COR-L47 (cell line): ENCODE measurements around the gene TMEM72.

Experiments used
- DNase-seq: peaks from one replicate; lab custom pipeline; 2025; lab: John Stamatoyannopoulos, UW

Gene TMEM72

DNA sequence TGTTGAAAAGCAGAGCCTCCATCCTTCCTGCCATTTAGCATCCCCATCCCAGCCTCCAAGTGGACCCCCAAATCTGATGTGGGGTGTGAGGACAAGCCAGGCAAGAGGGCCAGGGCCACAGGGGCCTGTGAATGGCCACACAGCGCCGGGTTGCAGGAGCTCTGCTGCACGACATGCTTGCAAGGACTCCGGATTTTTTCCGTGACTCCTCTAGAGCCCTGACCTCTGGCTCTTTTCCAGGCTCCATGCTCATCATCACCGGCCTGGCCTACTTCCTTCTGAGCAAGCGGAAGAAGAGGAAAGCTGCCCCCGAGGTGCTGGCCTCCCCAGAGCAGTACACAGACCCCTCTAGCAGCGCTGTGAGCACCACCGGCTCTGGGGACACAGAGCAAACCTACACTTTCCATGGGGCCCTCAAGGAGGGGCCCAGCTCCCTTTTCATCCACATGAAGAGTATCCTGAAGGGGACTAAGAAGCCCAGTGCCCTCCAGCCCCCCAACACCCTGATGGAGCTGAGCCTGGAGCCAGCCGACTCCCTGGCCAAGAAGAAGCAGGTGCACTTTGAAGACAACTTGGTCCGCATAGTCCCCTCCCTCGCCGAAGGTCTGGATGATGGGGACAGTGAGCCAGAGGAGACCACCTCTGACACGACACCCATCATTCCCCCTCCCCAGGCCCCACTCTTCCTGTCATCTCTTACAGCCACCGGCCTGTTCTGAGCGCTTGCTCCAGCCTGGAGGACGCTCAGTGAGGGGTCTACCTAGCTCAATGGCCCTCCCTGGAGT, 23.5 kb downstream of the TMEM72 start:
- no peak for DNase-seq

GRCh38 chr10:44935201-44935965, 24.2 kb downstream of the TMEM72 start:
- no peak for DNase-seq

- no peak for DNase-seq
Measured at GRCh38 chr10:44935966-44936295, 24.8 kb downstream of the TMEM72 start.

DNA sequence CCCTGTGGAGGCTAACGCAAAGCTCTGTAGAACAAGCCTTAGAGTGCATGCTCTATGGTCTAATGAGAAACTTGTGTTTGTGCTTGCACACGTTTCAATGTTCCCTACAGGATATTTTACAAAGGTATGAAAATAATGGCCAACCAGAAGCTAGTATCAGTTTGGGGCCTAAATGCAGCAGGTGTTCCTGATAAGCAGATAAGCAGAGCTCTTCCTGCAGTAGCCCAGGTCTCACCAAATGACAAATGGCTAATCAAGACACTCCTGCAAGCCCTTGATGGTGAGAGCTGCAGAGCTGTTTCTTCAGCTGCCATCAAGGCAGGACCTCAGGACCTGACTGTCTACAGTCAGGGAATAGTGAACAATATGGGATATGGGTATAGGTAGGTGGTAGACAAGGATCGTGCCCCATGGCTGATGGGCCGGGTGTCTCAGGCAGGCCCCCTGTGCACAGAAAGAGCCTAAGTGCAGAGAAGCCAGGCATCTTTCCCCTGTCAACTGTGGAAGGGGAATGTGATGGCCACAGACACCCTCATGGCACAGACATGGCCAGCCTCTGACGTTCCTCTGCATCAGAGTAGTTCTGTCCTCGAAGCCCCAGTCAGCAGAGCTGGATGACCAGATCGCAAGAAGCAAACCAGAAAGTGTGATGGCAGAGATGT, 25.3 kb downstream of the TMEM72 start:
- DNase-seq, result no peak

GRCh38 chr10:44937196-44938005, 26.3 kb downstream of the TMEM72 start:
- DNase-seq, result no peak

DNA sequence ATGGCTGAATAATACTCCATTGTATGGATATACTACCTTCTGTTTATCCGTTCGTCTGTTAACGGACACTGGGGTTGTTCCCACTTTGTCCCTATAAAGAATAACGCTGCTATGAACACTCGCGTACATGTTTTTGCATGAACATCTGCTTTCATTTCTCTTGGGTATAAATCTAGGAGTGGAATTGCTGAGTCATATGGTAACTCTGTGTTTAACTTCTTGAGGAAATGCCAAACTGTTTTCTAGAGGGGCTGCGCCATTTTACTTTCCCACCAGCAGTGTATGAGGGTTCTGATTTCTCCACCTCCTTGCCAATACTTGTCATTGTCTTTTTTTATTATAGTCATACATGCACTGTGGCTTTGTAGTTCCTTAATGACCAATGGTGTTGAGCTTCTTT, 27.8 kb downstream of the TMEM72 start:
- no peak for DNase-seq

DNA sequence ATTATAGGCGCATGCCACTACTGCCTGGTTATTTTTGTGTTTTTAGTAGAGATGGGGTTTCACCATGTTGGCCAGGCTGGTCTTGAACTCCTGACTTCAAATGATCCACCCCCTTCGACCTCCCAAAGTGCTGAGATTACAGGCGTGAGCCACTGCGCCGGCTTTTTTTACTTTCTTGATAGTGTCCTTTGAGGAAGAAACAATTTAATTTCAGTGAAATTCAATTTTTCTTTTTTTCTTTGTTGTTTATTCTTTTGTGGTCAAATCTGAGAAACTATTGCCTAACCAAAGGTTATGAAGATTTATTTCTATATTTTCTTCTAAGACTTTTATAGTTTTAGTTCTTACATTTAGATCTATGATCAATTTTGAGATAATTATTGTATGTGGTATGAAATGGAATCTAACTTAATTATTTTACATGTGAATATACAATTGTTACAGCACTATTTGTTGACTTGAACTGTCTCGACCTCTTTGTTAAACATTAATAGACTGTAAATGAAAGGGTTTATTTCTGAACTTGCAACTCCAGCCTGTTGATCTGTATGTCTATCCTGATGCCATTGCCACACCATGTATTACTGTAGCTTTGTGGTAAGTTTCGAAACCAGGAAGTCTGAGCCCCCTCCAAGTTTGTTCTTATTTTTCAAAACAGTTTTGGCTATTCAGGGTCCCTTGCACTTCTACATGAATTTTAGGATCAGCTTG, 28.7 kb downstream of the TMEM72 start:
- DNase-seq, result no peak

- no peak for DNase-seq
Measured at GRCh38 chr10:44944354-44944753, 33.2 kb downstream of the TMEM72 start.

GRCh38 chr10:44946205-44946604, 35.1 kb downstream of the TMEM72 start:
- DNase-seq, result no peak

- no peak for DNase-seq
Measured at GRCh38 chr10:44947371-44948152, 36.4 kb downstream of the TMEM72 start.

- DNase-seq, result no peak
Measured at GRCh38 chr10:44948642-44949041, 37.5 kb downstream of the TMEM72 start.

- no peak for DNase-seq
Measured at GRCh38 chr10:44949127-44949802, 38.1 kb downstream of the TMEM72 start.

DNA sequence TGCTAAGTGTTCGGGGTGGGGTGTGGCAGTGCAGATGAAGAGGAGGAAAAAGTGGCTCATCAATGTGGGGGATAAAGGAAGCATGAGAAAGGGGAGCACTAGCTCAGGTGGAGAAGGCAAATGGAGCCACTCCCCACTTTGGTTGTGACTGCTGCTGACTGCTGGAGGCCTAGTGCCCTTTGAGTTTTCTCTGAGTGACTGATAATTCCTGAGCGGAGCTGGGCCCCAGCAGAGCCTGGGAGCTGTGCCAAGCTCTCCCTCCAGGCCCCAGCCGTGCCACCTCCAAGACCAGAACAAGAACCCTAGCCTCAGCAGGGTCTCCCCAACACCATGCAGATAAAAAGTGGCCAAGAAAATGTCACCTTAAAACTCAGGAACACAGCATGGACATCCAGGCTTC, 38.8 kb downstream of the TMEM72 start:
- no peak for DNase-seq

DNA sequence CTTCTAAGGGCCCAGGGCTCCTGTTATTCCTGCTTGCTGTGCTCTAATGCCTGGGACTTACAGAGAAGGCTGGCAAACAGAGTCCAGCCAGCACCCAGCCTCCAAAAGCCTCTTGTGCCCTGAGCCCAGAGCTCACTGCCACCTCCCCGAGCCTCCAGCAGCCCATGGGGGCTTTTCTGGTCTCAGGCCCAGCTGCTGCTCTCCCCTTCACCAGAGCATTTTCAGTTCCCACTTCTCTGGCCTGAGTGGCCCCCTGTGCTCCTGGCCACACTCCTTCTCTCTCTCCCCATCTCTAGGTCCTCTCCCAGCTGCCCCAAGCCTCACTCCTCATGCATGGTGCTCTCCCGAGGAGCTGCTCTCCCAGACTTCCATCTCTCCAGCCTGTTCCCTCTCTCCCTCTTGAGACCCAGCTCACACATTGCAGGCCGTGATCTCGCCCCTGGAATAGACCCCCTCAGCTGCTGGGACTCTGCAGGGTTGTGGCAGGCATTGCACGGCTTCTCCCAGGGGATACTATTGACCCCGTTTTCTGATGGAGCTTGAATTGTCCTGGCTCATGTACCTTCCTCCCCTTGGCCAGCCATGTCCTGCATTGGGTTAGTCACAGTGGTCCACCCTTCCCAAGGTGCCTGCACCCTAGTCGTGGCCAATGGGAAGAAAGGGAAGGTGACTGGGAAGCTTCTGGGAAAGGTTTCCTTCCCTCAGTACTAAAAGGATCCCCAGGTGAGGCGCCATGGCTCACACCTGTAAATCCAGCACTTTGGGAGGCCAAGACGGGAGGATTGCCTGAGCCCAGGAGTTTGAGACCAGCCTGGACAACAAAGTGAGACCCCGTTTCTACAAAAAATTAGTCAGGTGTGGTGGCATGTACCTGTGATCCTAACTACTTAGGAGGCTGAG, 39.4 kb downstream of the TMEM72 start:
- no peak for DNase-seq

DNA sequence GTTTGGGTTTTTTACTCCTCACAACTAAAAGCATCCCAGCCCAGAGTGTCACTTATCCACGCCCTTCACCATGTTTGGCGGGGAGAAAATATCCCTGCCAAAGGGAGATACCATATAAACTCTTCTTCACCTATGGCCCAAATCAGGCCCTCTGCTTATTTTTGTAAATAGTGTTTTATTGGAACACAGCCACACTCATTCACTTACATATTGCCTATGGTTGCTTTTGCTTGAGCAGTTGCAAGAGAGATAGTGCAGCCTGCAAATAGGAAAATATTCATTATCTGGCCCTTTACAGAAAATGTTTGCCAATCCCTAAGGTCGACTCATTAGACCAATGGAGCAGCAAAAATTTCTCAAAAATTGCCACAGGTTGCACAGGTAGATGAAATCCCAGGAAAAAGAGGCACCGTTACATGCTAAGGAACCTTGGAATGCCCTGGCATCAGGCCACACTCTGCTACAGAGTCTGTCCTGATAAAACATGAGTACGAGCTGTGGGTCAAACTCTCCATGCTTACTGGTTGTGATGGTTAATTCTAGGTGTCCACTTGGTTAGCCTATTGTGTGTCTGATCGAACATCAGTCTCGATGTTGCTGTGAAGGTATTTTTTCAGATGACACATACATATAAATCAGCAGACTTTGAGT, 40.6 kb downstream of the TMEM72 start:
- DNase-seq, result no peak

DNA sequence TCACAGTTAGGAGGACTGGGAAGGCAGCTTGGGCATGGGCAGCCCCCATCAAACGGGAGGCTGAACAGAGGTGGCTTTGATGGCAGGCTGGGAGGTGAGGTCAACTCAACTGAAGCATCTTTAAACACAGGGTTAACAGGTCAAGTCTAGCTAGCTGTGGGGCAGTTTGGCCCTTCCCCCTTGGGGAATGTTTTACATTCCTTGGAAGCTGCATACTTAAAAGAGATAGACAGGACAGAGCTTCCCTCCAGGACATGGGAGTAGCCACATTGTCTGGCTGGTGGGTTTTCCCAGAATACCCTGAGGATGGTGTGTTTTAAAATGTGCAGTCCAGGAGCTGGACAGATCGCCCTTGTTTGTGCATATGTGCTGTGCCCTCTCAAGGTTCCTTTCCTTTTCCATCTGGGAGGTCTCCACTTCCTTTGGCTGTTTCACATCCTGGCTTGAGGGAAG, 41.7 kb downstream of the TMEM72 start:
- no peak for DNase-seq

DNA sequence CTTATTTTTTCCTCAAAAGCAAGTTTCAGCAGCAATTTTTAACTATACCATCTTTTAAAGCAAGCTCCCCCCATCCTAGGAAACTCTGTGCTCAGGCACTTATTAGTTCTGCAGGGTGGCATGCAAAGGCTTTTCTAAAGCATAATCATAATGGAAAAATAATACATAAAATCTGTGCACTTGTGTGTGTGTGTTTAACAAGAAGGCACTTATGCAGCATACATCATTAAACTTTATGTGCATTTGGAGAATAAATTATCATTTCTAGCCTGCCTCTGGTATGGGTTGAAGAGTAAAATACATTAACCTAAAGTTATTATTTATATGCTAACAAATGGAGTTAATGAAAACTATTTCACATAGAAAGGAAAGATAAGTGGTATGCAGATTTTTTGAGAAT, 42.9 kb downstream of the TMEM72 start:
- no peak for DNase-seq

DNA sequence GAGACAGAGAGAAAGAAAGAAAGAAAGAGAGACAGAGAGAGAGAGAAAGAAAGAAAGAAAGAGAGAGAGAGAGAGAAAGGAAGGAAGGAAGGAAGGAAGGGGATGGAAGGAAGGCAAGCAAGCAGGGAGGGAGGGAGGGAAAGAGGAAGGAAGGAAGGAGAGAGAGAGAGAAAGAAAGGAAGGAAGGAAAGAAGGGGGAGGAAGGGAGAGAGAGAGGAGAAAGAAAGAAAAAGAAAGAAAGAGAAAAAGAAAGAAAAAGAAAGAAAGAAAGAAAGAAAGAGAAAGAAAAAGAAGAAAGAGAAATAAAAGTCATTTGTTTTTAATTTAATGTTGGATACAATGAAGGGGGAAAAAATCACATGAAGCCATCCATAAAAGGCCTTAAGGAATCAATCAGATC, 43.8 kb downstream of the TMEM72 start:
- no peak for DNase-seq
